GM19372 (cell line): ENCODE data around the gene PPP1R26.
"Not testable (repeated sequence)": the region's sequence is repeated elsewhere in the genome, so short reads cannot be mapped to it uniquely, and the experiment has no call there.

ENCODE experiments used
- ATAC-seq: cut with Tn5 transposase; IDR thresholded peaks from one replicate; pipeline ENCODE4 v1.9.1; 2021; ENCODE audit warnings: mild to moderate bottlenecking, low read depth, moderate library complexity; ENCODE audit not compliant: unreplicated experiment

Gene PPP1R26

DNA sequence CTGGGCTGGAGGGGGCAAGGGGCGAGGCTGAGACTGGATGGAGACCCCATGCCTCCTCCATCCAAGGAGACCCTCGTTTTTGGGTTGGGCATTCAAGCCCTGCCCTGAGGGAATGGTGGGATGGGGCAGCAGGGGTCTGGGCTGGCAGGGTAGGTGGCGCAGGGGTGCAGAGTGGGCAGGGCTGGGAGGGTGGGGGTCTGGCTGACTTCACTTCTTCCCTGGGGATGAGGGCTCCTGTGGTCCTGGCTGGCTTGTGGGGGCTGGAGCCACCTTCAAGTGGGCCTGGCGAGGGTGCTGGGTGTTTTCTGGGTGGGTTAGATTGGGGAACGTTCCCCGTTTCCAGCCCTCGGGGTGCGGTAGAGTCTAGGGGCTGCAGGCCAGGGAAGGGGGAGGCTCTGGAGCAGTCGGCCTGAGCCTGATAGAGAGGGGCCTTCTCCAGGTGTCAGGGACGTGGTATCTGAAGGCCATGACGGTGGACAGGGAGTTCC is 42.1 kb downstream of the PPP1R26 start:
- ATAC-seq: no peak

DNA sequence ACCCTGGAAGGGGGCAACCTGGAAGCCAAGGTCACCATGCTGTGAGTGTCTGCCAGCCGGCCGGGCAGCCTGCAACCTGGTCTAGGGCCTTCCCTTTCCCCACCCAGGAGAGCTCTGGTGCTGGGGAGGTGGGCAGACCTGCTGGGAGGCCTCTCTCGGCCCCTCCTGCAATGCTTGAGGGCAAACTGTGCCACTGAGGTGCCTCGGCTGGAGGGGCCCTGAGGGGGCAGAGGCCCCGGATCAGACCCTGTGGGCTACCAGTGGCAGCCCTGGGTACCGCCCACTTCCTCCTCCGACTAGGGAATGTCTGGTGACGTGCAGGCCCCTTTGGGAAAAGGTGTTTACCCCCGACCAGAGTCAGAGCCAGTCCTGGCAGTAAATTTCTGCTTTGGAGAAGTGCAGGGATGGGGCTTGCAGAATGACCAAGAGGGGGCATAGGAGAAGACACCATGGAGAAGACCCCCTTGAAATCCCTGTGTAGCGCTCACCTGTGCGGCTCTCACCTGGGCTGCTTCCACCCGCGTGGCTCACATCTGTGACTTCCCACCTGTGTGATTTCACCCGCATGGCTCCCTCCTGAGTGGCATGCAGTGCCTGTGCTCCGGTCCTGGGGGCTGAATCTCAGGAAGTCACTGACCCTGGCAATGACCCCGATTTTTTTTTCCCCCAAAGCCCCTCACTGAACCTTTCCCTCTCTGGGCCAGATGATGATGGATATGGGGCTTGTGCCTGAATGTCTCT is 42.7 kb downstream of the PPP1R26 start:
- ATAC-seq: no peak

DNA sequence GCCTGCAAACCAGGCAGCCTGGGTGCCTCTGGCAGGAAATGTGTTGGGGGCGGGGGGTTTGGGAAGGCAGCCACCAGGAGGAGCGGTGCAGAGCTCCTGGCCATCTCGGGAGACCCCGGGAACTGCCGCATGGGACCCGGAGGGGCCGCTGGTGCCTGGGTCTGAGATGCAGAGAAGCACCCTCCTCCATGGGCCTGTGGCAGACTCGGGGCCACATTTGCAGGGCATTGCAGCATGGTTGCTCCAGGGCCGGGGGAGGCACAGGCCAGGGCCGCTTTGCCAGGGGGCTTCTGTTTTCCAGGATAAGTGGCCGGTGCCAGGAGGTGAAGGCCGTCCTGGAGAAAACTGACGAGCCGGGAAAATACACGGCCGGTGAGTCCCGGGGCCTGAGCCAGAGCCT is 43.3 kb downstream of the PPP1R26 start:
- ATAC-seq: no peak

DNA sequence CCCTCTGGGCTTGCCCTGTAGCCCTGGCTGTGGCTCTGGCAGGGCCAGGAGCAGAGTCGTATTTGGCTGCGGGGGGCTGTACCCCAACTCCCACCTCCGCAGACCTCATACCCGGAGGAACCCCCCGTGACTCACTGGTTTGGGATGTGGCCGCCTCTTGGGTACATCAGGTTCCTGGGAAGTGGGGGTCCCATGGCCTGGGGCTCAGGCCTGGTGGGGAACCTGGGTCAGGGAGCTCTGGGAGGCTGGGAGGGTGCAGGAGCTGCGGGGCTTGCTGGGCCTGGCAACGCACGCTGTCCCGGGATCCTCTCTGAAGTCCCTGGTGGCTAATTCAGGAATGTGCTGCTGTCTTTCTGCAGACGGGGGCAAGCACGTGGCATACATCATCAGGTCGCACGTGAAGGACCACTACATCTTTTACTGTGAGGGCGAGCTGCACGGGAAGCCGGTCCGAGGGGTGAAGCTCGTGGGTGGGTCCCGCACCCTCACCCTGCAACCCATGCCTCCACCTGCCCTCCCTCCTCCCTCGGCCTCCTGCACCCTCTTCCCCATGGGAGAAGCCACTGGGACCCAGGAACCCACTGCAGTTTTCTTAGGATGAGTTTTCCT is 44.0 kb downstream of the PPP1R26 start:
- ATAC-seq: no peak

DNA sequence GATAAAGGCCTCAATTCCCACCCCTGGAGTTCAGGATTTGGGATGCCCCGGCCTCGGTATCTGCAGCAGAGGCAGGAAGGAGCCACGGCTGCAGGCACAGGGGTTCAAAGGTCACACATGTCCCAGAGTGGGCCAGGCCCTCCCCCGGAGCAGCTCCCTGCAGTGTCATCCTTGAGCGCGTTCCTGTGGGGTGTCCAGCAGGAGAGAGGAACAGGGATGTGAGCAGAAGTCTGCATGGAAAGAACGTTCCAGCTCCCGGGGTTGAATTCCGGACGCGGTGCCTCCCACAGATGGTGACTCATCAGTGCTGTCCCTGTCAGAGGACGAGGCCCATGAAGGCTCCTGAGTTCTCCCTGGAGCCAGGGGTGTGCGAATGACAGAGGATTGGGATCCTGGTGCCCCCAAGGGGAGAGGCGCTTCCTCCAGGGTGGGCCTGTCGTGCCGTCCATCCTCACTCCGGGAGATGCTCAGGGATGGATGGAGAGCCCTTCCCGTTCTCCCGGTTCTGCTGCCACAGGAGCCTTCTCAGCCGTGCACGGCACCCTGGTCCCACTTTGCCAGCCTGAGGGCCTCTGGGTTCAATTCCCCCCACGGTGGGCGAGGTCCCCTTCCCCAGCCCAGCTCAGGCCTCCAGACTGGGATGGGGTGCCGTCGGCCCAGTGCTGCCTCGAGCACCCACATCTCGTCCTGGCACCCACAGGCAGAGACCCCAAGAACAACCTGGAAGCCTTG is 44.7 kb downstream of the PPP1R26 start:
- ATAC-seq: no peak

DNA sequence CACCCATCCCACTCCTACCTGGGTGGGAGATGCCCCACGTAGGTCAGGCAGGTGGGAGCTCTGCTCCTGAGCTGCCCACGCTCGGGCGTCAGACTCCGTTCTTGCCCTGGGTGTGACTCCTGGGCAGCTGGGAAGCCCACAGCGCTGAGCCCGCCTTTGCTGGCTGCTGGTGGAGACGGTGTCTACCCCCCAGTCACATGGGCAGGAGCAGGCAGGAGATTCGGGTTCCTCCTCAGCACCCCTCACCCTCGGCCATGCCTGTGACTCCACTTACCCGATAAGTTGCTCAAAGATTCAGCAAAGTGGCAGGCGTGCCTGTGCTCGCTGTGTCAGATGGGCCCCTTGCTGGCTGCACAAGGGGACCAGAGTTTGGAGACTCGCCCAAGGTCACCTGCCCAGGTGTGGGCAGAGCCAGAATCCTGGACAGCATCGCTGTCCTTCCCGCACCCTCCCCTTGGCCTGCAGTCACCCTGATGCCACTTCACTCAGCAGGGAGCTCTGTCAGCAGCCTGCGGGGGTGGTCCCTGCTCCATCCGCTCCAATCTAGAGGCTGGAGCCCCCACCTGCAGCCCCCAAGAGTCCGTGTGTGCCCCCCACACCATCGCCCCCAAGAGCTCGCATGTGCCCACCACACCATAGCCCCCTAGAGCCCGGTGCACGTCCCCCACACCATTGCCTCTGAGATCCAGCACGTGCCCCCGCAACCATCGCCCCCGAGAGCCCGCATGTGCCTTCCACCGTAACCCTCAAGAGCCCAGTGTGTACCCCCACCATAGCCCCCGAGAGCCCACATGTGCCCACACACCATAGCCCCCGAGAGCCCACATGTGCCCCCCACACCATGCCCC is 45.9 kb downstream of the PPP1R26 start:
- ATAC-seq: no peak

DNA sequence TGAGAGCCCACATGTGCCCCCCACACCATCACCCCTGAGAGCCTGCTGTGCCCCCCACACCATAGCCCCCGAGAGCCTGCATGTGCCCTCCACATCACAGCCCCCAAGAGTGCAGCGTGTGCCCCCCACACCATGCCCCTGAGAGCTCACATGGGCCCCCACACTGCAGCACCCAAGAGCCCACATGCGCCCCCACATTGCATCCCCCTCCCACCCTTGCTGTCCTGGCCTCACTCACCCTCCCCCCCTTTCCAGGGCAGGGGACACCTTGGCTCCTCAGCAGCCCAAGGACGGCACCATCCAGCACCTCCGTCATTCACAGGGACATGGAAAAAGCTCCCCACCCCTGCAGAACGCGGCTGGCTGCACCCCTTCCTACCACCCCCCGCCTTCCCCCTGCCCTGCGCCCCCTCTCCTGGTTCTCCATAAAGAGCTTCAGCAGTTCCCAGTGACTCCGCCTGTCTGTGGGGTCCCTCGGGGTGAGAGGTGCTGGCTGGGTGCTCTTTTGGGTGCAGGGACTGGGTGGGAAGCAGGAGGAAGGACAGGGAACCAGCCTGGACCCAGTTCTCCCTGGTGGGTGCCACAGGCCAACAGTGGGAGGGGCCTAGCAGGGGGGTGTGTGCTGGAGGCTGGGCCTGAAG is 46.6 kb downstream of the PPP1R26 start:
- ATAC-seq: no peak

DNA sequence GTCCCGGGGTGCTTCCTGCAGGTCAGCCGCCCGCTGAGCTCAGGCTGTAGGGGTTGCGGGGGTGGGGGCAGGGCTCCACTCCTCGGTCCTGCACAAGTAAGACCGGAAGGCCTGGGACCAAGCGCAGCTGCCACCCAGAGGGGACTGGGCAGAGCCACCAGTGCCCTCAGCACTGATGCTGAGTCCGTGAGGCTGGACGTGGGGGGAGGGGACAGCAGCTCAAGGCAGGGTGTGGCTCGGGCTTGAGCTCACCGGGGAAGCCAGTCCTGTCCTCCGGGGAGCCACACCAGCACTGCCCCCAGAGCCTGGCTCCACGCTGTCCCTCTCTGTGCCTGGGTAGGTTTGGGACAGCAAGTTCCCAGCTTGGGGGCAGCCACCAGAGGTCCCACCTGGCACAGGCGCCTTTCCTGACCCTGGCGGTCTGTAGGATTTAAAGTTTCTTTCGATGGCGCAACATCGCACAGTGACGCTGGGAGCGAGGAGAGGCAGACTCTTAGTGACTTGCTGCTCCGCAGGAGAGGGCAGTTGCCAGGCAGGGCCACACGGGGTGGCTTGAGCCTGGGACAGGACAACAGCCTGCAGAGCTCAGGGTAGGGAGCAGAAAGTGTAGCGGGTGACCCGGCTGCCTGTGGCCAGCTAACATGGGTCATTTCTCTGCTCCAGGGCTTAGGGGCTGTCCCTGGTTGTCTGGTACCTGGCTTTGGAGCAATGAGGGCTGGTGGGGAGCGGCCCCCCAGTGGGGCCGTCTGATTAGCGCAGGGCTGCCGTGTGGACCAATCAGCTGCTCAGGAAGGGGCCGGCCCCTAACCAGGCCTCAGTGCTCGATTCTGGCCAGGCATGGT is 47.4 kb downstream of the PPP1R26 start:
- ATAC-seq: no peak

DNA sequence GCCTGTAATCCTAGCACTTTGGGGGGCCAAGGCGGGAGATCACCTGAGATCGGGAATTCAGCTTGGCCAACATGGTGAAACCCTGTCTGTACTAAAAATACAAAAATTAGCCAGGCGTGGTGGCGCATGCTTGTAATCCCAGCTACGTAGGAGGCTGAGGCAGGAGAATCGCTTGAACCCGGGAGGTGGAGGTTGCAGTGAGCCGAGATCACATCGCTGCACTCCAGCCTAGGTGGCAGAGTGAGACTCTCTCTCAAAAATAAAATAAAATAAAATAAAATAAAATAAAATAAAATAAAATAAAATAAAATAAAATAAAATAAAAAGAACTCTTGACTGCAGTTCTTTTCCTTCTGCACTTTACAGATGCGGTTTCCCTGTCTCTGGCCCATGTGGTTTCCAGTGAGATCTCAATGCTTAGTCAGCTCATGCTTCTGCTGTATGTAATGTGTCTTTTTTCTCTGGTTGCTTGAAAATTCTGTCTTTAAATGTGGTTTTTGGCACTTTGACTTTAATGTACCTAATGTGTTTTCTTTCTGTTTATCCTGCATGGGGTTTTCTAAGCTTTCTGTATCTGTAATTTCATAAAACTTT is 49.4 kb downstream of the PPP1R26 start:
- not testable (repeated sequence) for ATAC-seq

DNA sequence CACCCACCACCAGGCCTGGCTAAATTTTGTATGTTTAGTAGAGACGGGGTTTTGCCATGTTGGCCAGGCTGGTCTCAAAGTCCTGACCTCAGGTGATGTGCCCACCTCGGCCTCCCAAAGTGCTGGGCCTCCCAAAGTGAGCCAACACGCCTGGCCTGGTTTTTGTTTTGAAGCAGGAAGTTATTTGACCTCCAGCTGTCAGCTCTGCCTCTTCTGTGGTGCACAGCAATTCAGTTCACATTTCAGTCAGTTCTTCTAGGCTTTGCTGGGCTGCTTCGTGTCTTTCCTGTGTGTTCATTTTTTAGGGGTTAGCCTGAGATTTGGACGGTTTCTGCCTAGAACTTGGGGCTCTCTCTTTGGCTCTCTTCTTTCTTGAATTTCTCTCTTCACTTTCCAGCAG is 50.6 kb downstream of the PPP1R26 start:
- no peak for ATAC-seq

DNA sequence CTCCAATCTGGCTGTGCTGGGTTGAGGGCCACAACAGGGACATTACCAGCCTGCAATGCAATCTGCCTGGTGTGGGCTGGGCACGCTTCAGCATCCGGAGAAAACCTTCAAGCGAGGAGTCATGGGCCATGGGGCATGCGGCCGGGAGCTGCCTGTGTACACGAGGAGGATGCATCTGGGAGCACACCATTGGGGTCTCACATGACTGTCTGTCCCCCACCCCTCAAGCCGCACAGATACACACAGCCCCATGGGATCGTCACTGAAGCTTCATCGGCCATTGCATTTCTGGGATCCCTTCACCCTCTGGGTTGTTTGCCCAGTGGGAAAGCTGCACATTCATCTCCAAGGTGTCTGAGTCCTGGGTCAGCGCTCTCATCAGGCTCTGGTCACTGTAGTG is 51.5 kb downstream of the PPP1R26 start:
- ATAC-seq: no peak

DNA sequence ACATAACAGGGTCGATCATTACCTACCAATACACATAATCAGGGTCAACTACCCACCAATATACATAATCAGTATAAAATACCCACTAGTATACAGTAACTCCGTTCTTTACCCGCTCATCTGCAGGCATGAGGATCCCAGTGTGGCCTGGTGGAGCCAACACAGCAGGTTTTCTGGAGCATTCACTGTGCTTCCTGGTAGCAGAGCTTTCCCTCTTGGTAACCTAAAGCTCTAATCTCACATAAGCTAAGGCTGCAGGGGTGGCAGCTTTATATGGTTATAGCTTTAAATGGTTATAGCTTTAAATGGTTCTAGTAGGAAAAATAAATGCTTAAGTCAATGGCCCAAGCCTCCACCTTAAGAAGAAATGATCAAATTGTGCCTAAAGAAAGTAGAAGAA is 53.5 kb downstream of the PPP1R26 start:
- no peak for ATAC-seq

DNA sequence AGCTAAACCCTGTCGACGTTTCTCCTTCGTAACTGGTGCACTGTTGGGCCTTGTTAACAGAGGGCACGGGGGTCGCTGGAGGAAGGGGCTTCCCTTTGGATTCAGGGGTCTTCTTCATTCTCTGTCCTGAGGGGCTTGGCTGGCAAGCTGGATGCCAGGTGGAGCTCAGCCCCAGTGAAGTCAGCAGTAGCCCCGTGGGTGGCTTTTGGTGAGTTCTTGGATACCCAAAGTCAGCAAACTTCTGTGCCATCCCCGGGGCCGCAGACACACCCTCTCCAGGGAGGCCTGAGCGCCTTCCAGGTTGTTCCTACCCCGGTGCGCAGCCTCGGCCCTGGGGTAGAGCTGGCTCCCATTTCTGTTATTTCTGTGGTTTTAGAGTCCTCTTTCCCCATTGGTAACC is 54.1 kb downstream of the PPP1R26 start:
- no peak for ATAC-seq

DNA sequence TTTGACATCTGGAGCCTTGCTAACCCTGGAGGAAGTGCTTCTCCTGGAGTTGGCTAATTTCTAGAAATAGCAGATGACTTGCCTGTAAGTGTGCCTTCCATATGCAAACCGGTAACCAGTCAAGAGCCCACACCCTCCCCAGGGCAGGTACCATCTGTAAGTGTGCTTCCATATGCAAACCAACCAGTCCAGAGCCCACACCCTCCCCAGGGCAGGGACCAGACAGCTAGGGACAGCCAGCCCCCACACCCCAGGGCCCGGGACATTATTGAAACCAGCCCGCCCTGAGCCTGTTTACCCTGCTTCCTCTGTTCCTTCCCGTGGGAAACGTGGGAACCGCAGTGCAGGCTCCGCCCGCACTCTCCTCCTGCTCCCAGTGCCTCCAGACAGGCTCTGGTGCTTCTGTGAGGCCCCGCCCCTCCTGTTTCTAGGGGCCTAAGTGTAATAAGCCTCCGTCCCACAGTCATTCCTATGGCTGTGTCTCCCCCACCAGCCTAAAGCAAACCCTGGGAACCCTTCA is 54.7 kb downstream of the PPP1R26 start:
- not testable (repeated sequence) for ATAC-seq

DNA sequence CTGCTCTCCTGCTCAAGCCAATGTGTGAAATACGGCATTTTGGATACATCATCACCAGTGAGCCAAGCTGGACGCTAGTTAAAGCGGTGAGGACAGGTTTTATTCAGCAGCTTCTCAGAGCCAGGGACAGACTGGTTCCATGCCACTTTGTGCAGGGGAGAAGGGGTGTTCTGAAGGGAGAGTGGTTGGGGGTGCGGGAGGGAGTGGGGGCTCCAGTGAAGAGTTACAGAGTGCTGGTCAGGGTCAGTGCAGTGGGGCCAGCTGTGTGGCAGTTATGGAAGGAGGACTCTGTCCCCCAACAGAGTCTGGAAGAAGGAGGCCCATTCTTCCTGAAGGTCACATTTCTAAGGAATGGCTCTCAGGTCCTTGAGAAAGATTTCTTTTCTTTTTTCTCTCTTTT is 55.2 kb downstream of the PPP1R26 start:
- not testable (repeated sequence) for ATAC-seq

DNA sequence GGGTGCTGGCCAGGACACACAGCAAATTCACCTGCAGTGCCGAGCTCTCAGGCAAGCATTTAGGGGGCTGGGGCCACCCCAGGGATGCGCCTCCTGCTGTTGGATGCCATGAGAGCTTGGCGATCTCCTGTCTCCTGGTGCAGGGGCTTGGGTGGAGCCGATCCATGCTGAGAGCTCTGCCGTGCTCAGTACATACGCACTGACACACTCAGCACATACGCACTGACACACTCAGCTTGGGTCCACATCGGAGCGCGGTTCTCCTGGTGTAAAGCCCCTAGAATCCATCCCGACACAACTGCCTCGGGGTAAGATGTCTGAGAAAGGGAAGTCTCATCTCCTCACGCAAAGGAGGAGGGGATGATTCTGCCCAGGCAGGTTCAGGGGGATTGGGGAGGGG is 56.0 kb downstream of the PPP1R26 start:
- ATAC-seq: not testable (repeated sequence)

DNA sequence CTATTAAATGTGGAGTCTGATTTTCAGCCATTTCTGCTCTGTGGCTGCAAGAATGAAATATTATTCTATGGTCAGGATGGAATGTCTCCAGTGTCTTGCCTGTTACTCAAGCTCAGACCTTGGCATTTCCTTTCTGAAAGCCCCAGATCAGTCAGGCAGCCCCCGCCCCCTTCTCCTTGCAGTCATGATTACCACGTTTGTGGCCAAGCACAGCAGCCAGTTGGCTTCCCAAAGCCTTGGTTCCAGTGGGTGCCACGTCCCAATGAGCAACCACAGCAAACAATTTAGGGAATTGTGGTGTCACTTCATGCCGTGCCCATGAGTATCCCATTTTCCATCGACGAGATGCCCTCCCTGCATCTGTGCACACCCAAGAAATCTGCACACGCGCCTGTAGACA is 56.6 kb downstream of the PPP1R26 start:
- ATAC-seq: no peak
